Measurements from ENCODE around the gene SMIM10L1. TPM values are rescaled to one million over a fixed set of nuclear protein-coding genes. Genes with fewer than 3 reads are reported as not detected.
A peak's percentile ranks its signal among the peaks of the same experiment; 100 is the strongest.

Gene SMIM10L1
- 1 to 10 TPM; 3.5 to 6.9 TPM for polyA plus RNA-seq

DNA sequence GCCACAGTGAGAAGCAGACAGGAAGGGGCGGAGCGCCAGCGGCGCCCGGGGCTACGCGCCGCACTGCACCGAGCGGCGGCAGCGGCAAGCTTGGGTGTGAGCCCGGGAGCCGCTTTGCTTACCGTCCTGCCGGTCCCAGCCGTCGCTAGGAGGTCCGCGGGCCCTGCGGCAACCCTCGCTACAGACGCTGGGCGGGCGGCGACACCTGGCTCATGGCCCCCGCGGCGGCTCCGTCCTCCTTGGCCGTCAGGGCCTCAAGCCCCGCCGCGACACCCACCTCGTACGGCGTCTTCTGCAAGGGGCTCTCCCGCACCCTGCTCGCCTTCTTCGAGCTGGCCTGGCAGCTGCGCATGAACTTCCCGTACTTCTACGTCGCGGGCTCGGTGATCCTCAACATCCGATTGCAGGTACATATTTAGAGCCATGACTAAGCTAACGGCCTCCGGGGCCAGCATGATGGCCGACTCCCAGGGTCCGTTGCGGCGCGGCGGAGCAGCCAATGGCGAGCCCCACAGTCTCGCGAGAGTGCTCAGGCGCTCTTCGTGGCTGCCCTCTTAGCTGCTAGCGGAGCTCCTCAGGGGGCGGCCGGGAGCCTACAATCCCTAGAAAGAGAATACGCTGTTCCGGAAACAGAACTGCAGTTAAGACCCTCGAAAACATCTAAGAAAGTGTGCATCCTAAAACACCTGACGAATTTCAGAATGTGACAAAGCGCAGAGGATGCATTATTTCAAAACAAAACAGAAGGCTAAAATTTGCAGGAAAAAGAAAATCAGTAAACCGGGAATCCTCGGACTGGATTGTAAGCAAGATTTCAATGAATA, at the start of gene SMIM10L1:
TSS of gene SMIM10L1 (plus strand) at position 50 of the 824 bp plus-strand sequence. CDS start at position 213, 163 bp downstream.
- 0 to 1% methylated on average over 65 to 70 of the region's 70 CpGs for WGBS, 2 donors
- no peaks in the 10 kb centered on the region for H3K9me3 ChIP-seq (ENCODE audit: control insufficient read depth in 2 of 2, insufficient read depth in 1 of 2, low read depth in 1 of 2, low read length in 1 of 2)
- H3K4me3 ChIP-seq (ENCODE audit: low read depth in 1 of 2, low read length in 2 of 2), result peak within 1 kb of the TSS; percentile 70 to 87
- H3K36me3 ChIP-seq (ENCODE audit: control insufficient read depth in 2 of 2, insufficient read depth in 2 of 2, low read length in 1 of 2), result no peaks in the 10 kb centered on the region
- H3K4me1 ChIP-seq (ENCODE audit: control insufficient read depth in 2 of 2, insufficient read depth in 2 of 2, low read length in 1 of 2), result peaks cover 0 to 2% of the 10 kb centered on the region in 2 donors
- H3K27ac ChIP-seq (ENCODE audit: low read depth in 2 of 2, low read length in 1 of 2), result peak within 1 kb of the TSS; percentile 92 to 94
- no peaks in the 10 kb centered on the region for H3K27me3 ChIP-seq (ENCODE audit: control insufficient read depth in 1 of 2, insufficient read depth in 2 of 2, low read length in 2 of 2)

DNA sequence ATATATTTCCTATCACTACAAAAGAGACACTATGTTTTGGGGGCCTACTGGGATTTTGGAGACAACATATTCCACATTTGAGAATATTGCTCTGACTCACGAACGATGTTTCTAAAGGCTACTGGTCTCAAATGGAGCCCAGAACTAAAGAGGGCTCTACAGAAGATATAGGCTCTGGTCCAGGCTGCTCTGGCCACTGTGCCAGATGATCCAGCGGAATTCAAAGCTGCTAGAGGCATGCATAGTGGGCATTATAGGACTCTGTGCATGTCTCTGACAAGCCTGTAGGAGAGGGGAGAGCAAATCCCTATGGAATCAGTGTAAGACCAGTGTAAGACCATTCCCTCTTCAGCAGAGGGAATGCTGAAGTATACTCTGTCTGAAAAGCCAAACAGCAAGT, 40.6 kb upstream of the SMIM10L1 start:
- no peaks in the 10 kb centered on the region for H3K36me3 ChIP-seq (ENCODE audit: control insufficient read depth in 2 of 2, insufficient read depth in 2 of 2, low read length in 1 of 2)
- no peak overlapping the region for H3K27ac ChIP-seq (ENCODE audit: low read depth in 2 of 2, low read length in 1 of 2)
- WGBS, 2 donors, result 94 to 97% methylated on average over 3 of the region's 3 CpGs
- H3K4me3 ChIP-seq (ENCODE audit: low read depth in 1 of 2, low read length in 2 of 2), result no peak overlapping the region
- no peaks in the 10 kb centered on the region for H3K4me1 ChIP-seq (ENCODE audit: control insufficient read depth in 2 of 2, insufficient read depth in 2 of 2, low read length in 1 of 2)
- H3K9me3 ChIP-seq (ENCODE audit: control insufficient read depth in 2 of 2, insufficient read depth in 1 of 2, low read depth in 1 of 2, low read length in 1 of 2), result no peaks in the 10 kb centered on the region
- no peaks in the 10 kb centered on the region for H3K27me3 ChIP-seq (ENCODE audit: control insufficient read depth in 1 of 2, insufficient read depth in 2 of 2, low read length in 2 of 2)

GRCh38 chr12:11130999-11131398, 40.0 kb upstream of the SMIM10L1 start:
- Histone ChIP-seq H3K27ac (ENCODE audit: low read depth in 2 of 2, low read length in 1 of 2) (no peak overlapping the region), H3K27me3 (ENCODE audit: control insufficient read depth in 1 of 2, insufficient read depth in 2 of 2, low read length in 2 of 2) (no peaks in the 10 kb centered on the region), H3K4me1 (ENCODE audit: control insufficient read depth in 2 of 2, insufficient read depth in 2 of 2, low read length in 1 of 2) (no peaks in the 10 kb centered on the region), H3K4me3 (ENCODE audit: low read depth in 1 of 2, low read length in 2 of 2) (no peak overlapping the region), H3K36me3 (ENCODE audit: control insufficient read depth in 2 of 2, insufficient read depth in 2 of 2, low read length in 1 of 2) (no peaks in the 10 kb centered on the region), H3K9me3 (ENCODE audit: control insufficient read depth in 2 of 2, insufficient read depth in 1 of 2, low read depth in 1 of 2, low read length in 1 of 2) (no peaks in the 10 kb centered on the region)
- 0 to 62% methylated on average over 2 of the region's 2 CpGs for WGBS, 2 donors

GRCh38 chr12:11133162-11133561, 37.8 kb upstream of the SMIM10L1 start:
- no peaks in the 10 kb centered on the region for H3K4me1 ChIP-seq (ENCODE audit: control insufficient read depth in 2 of 2, insufficient read depth in 2 of 2, low read length in 1 of 2)
- 98 to 100% methylated on average over 2 of the region's 2 CpGs for WGBS, 2 donors
- no peak overlapping the region for H3K27ac ChIP-seq (ENCODE audit: low read depth in 2 of 2, low read length in 1 of 2)
- H3K27me3 ChIP-seq (ENCODE audit: control insufficient read depth in 1 of 2, insufficient read depth in 2 of 2, low read length in 2 of 2), result no peaks in the 10 kb centered on the region
- H3K36me3 ChIP-seq (ENCODE audit: control insufficient read depth in 2 of 2, insufficient read depth in 2 of 2, low read length in 1 of 2), result no peaks in the 10 kb centered on the region
- H3K4me3 ChIP-seq (ENCODE audit: low read depth in 1 of 2, low read length in 2 of 2), result no peak overlapping the region
- no peaks in the 10 kb centered on the region for H3K9me3 ChIP-seq (ENCODE audit: control insufficient read depth in 2 of 2, insufficient read depth in 1 of 2, low read depth in 1 of 2, low read length in 1 of 2)

- Histone ChIP-seq H3K9me3 (ENCODE audit: control insufficient read depth in 2 of 2, insufficient read depth in 1 of 2, low read depth in 1 of 2, low read length in 1 of 2) (no peaks in the 10 kb centered on the region), H3K4me3 (ENCODE audit: low read depth in 1 of 2, low read length in 2 of 2) (no peak overlapping the region), H3K4me1 (ENCODE audit: control insufficient read depth in 2 of 2, insufficient read depth in 2 of 2, low read length in 1 of 2) (no peaks in the 10 kb centered on the region), H3K36me3 (ENCODE audit: control insufficient read depth in 2 of 2, insufficient read depth in 2 of 2, low read length in 1 of 2) (no peaks in the 10 kb centered on the region), H3K27me3 (ENCODE audit: control insufficient read depth in 1 of 2, insufficient read depth in 2 of 2, low read length in 2 of 2) (no peaks in the 10 kb centered on the region), H3K27ac (ENCODE audit: low read depth in 2 of 2, low read length in 1 of 2) (no peak overlapping the region)
- WGBS, 2 donors, result 61 to 65% methylated on average over 2 of the region's 2 CpGs
Observed at GRCh38 chr12:11133816-11134215, 37.2 kb upstream of the SMIM10L1 start.

GRCh38 chr12:11134305-11134704, 36.7 kb upstream of the SMIM10L1 start, which contains the start of gene TAS2R30:
TAS2R30 (minus strand) TSS chr12:11134644; CDS start chr12:11134244, 400 bp downstream.
- Histone ChIP-seq H3K4me3 (ENCODE audit: low read depth in 1 of 2, low read length in 2 of 2) (no peak within 1 kb of the TSS), H3K27ac (ENCODE audit: low read depth in 2 of 2, low read length in 1 of 2) (no peak within 1 kb of the TSS), H3K9me3 (ENCODE audit: control insufficient read depth in 2 of 2, insufficient read depth in 1 of 2, low read depth in 1 of 2, low read length in 1 of 2) (no peaks in the 10 kb centered on the region), H3K36me3 (ENCODE audit: control insufficient read depth in 2 of 2, insufficient read depth in 2 of 2, low read length in 1 of 2) (no peaks in the 10 kb centered on the region), H3K4me1 (ENCODE audit: control insufficient read depth in 2 of 2, insufficient read depth in 2 of 2, low read length in 1 of 2) (no peaks in the 10 kb centered on the region), H3K27me3 (ENCODE audit: control insufficient read depth in 1 of 2, insufficient read depth in 2 of 2, low read length in 2 of 2) (no peaks in the 10 kb centered on the region)
- 57 to 72% methylated on average over 3 of the region's 3 CpGs for WGBS, 2 donors

DNA sequence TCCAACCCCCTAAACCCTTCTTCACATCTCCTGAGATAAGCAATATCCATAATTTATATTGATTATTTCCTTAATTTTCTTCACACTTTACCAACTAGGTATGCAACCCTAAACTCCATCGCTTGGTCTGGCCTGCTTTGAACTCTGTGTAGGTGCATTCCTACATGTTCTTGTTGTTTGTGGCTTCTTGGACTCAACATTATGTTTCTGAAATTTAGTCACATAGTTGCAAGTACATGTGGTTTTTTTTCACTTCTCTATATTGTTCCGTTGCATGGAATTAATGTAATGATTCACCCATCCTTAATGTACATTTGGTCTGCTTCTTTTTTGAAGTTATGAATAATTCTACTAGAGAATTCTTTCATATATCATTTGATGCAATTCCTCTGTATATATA, 34.9 kb upstream of the SMIM10L1 start:
- H3K27me3 ChIP-seq (ENCODE audit: control insufficient read depth in 1 of 2, insufficient read depth in 2 of 2, low read length in 2 of 2), result no peaks in the 10 kb centered on the region
- no peaks in the 10 kb centered on the region for H3K4me1 ChIP-seq (ENCODE audit: control insufficient read depth in 2 of 2, insufficient read depth in 2 of 2, low read length in 1 of 2)
- H3K4me3 ChIP-seq (ENCODE audit: low read depth in 1 of 2, low read length in 2 of 2), result no peak overlapping the region
- WGBS, 2 donors, result 41 to 68% methylated on average over 2 of the region's 2 CpGs
- H3K9me3 ChIP-seq (ENCODE audit: control insufficient read depth in 2 of 2, insufficient read depth in 1 of 2, low read depth in 1 of 2, low read length in 1 of 2), result no peaks in the 10 kb centered on the region
- no peaks in the 10 kb centered on the region for H3K36me3 ChIP-seq (ENCODE audit: control insufficient read depth in 2 of 2, insufficient read depth in 2 of 2, low read length in 1 of 2)
- no peak overlapping the region for H3K27ac ChIP-seq (ENCODE audit: low read depth in 2 of 2, low read length in 1 of 2)

DNA sequence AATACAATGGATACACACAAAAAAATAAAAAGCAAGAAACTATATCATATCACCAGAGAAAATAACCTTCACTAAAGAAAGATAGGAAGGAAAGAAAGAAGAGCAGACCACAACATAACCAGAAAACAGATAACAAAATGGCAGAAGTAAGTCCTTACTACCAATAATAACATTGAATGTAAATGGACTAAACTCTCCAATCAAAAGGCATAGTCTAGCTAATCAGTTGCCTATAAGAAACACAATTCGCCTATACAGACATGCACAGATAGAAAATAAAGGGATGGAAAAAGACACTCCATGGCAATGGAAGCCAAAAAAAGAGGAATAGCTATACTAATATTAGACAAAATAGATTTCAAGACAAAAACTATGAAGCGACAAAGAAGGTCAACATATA, 27.6 kb upstream of the SMIM10L1 start:
- Histone ChIP-seq H3K4me1 (ENCODE audit: control insufficient read depth in 2 of 2, insufficient read depth in 2 of 2, low read length in 1 of 2) (no peaks in the 10 kb centered on the region), H3K27me3 (ENCODE audit: control insufficient read depth in 1 of 2, insufficient read depth in 2 of 2, low read length in 2 of 2) (no peaks in the 10 kb centered on the region), H3K36me3 (ENCODE audit: control insufficient read depth in 2 of 2, insufficient read depth in 2 of 2, low read length in 1 of 2) (no peaks in the 10 kb centered on the region), H3K27ac (ENCODE audit: low read depth in 2 of 2, low read length in 1 of 2) (no peak overlapping the region), H3K9me3 (ENCODE audit: control insufficient read depth in 2 of 2, insufficient read depth in 1 of 2, low read depth in 1 of 2, low read length in 1 of 2) (peaks cover 0 to 6% of the 10 kb centered on the region in 2 donors), H3K4me3 (ENCODE audit: low read depth in 1 of 2, low read length in 2 of 2) (no peak overlapping the region)
- 49 to 78% methylated on average over 2 of the region's 2 CpGs for WGBS, 2 donors

DNA sequence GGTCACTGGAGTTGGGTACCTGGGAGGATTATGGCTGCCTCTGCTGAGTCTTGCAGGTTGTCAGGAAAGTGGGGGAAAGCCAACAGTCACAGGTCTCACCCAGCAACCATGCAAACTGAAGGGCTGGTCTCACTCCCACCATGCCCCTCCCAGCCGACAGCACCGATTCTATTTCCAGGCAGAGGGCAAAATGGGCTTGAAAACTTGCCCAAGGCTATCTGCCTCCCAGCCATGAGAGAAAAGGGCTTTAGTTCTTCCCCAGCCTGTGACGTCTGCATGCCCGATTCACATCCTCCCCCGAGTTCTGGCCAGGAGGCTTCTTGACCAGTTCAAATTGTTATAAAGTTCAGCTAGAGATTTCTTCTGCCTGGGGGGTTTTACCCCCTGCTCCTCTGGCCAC, 26.7 kb upstream of the SMIM10L1 start:
- Histone ChIP-seq H3K4me1 (ENCODE audit: control insufficient read depth in 2 of 2, insufficient read depth in 2 of 2, low read length in 1 of 2) (no peaks in the 10 kb centered on the region), H3K27ac (ENCODE audit: low read depth in 2 of 2, low read length in 1 of 2) (no peak overlapping the region), H3K27me3 (ENCODE audit: control insufficient read depth in 1 of 2, insufficient read depth in 2 of 2, low read length in 2 of 2) (no peaks in the 10 kb centered on the region), H3K36me3 (ENCODE audit: control insufficient read depth in 2 of 2, insufficient read depth in 2 of 2, low read length in 1 of 2) (no peaks in the 10 kb centered on the region), H3K4me3 (ENCODE audit: low read depth in 1 of 2, low read length in 2 of 2) (no peak overlapping the region), H3K9me3 (ENCODE audit: control insufficient read depth in 2 of 2, insufficient read depth in 1 of 2, low read depth in 1 of 2, low read length in 1 of 2) (peaks cover 0 to 6% of the 10 kb centered on the region in 2 donors)
- WGBS, 2 donors, result 76 to 89% methylated on average over 5 of the region's 5 CpGs

GRCh38 chr12:11147420-11147819, 23.6 kb upstream of the SMIM10L1 start:
- H3K4me1 ChIP-seq (ENCODE audit: control insufficient read depth in 2 of 2, insufficient read depth in 2 of 2, low read length in 1 of 2), result no peaks in the 10 kb centered on the region
- no peak overlapping the region for H3K4me3 ChIP-seq (ENCODE audit: low read depth in 1 of 2, low read length in 2 of 2)
- 97 to 100% methylated on average over 1 of the region's 1 CpG for WGBS, 2 donors
- H3K36me3 ChIP-seq (ENCODE audit: control insufficient read depth in 2 of 2, insufficient read depth in 2 of 2, low read length in 1 of 2), result peaks cover 0 to 2% of the 10 kb centered on the region in 2 donors
- H3K27me3 ChIP-seq (ENCODE audit: control insufficient read depth in 1 of 2, insufficient read depth in 2 of 2, low read length in 2 of 2), result no peaks in the 10 kb centered on the region
- peaks cover 2 to 6% of the 10 kb centered on the region in 2 donors for H3K9me3 ChIP-seq (ENCODE audit: control insufficient read depth in 2 of 2, insufficient read depth in 1 of 2, low read depth in 1 of 2, low read length in 1 of 2)
- H3K27ac ChIP-seq (ENCODE audit: low read depth in 2 of 2, low read length in 1 of 2), result no peak overlapping the region

Measured in esophagus (tissue), 2 donors.